ENCODE results near the gene SLC12A1.

Gene SLC12A1

DNA sequence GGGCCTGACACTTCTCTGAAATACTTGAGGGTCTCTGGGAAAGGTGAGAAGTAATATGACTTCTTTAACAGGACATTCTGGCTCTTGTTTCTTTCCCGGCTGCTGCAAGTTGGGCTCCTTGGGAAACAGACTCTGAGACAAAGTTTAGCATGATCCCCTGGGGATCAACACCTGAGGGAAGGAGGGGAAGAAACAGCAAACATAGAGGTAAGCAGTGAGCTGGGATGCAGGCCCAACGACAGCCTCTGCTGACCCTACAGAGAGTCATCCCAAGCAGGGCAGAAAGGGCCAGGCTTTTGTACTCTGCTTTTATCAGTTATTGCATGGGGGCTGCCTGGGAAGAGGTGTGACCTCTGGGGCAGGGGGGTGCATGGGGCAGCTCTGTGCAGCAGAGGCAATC lies 98.3 kb downstream of the SLC12A1 start:
- H3K9me3 ChIP-seq (ENCODE audit: control insufficient read depth in 2 of 2, low read length in 2 of 2), result no peaks in the 10 kb centered on the region
- no peak overlapping the region for H3K27ac ChIP-seq (ENCODE audit: low read length)
- no peak overlapping the region for H3K9ac ChIP-seq (ENCODE audit: low read length in 2 of 2)

DNA sequence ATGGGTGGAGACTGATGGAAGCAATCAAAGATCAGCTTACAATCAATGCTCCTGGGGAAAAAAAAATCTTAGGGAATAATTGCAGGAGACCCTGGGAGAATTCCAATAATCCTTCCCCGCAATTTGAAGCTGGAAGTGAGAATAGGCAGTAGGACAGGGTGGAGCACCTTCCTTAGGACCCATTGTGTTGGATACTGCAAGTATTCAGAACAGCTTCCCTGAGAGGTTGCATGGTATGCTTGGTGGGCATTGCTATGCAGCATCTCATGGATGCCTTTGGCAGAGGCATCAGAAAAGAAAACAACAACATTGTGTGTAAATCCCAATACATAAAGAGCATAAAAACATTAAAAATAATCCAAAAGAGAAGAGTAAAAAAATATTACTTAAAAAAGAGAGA lies 100.5 kb downstream of the SLC12A1 start:
- Histone ChIP-seq H3K9me3 (ENCODE audit: control insufficient read depth in 2 of 2, low read length in 2 of 2) (no peaks in the 10 kb centered on the region), H3K27ac (ENCODE audit: low read length) (no peak overlapping the region), H3K9ac (ENCODE audit: low read length in 2 of 2) (no peak overlapping the region), H3K36me3 (ENCODE audit: control insufficient read depth in 2 of 2, insufficient read depth in 2 of 2, low read length in 2 of 2) (no peaks in the 10 kb centered on the region), H3K4me3 (ENCODE audit: low read length in 2 of 2) (no peak overlapping the region), H3K27me3 (ENCODE audit: control insufficient read depth in 1 of 2, insufficient read depth in 2 of 2, low read length in 2 of 2) (peaks cover 0 to 2% of the 10 kb centered on the region in 2 donors), H3K4me1 (ENCODE audit: control insufficient read depth, insufficient read depth, low read length) (no peaks in the 10 kb centered on the region)

More for the DNA sequence above, 98.3 kb downstream of the SLC12A1 start:
- Histone ChIP-seq H3K36me3 (ENCODE audit: control insufficient read depth in 2 of 2, insufficient read depth in 2 of 2, low read length in 2 of 2) (no peaks in the 10 kb centered on the region), H3K4me1 (ENCODE audit: control insufficient read depth, insufficient read depth, low read length) (no peaks in the 10 kb centered on the region), H3K4me3 (ENCODE audit: low read length in 2 of 2) (no peak overlapping the region), H3K27me3 (ENCODE audit: control insufficient read depth in 1 of 2, insufficient read depth in 2 of 2, low read length in 2 of 2) (peaks cover 0 to 2% of the 10 kb centered on the region in 2 donors)

DNA sequence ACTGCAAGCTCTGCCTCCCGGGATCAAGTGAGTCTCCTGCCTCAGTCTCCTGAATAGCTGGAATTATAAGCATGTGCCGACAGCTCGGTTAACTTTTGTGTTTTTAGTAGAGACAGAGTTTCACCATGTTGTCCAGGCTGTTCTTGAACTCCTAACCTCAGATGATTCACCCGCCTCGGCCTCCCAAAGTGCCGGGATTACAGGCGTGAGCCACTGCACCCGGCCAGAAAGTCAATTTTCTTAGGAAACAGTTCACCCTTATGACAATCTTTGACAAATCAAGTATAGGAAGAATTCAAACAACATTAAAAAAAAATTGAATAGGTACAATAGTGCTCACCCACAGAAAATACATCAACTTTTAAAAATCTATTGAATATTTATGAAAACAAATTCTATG lies 101.5 kb downstream of the SLC12A1 start:
- Histone ChIP-seq H3K4me1 (ENCODE audit: control insufficient read depth, insufficient read depth, low read length) (no peaks in the 10 kb centered on the region), H3K9me3 (ENCODE audit: control insufficient read depth in 2 of 2, low read length in 2 of 2) (no peaks in the 10 kb centered on the region), H3K4me3 (ENCODE audit: low read length in 2 of 2) (no peak overlapping the region), H3K36me3 (ENCODE audit: control insufficient read depth in 2 of 2, insufficient read depth in 2 of 2, low read length in 2 of 2) (no peaks in the 10 kb centered on the region), H3K27me3 (ENCODE audit: control insufficient read depth in 1 of 2, insufficient read depth in 2 of 2, low read length in 2 of 2) (peaks cover 0 to 2% of the 10 kb centered on the region in 2 donors), H3K27ac (ENCODE audit: low read length) (no peak overlapping the region), H3K9ac (ENCODE audit: low read length in 2 of 2) (no peak overlapping the region)

GRCh38 chr15:48309740-48310139 lies 103.6 kb downstream of the SLC12A1 start:
- Histone ChIP-seq H3K36me3 (ENCODE audit: control insufficient read depth in 2 of 2, insufficient read depth in 2 of 2, low read length in 2 of 2) (no peaks in the 10 kb centered on the region), H3K4me1 (ENCODE audit: control insufficient read depth, insufficient read depth, low read length) (no peaks in the 10 kb centered on the region), H3K9ac (ENCODE audit: low read length in 2 of 2) (no peak overlapping the region), H3K27me3 (ENCODE audit: control insufficient read depth in 1 of 2, insufficient read depth in 2 of 2, low read length in 2 of 2) (peaks cover 0 to 2% of the 10 kb centered on the region in 2 donors), H3K4me3 (ENCODE audit: low read length in 2 of 2) (no peak overlapping the region), H3K27ac (ENCODE audit: low read length) (no peak overlapping the region), H3K9me3 (ENCODE audit: control insufficient read depth in 2 of 2, low read length in 2 of 2) (no peaks in the 10 kb centered on the region)

DNA sequence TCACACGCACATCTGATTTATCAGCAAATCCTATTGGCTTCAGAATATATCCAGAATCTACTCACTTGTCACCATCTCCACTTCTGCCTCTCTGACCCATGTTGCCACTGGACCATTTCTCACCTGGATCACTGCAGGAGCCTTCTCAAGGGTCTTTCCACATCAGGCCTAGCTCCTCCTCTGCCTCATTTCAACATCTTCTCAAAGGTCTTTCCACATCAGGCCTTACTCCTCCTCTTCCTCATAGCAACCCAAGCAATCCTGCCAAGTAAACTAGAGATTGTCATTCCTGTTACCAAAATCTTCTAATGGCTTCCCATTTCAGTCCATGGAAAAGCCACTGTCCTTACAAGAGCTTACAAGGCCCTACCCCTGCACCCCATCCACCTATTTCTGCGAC lies 107.1 kb downstream of the SLC12A1 start:
- Histone ChIP-seq H3K4me1 (ENCODE audit: control insufficient read depth, insufficient read depth, low read length) (no peaks in the 10 kb centered on the region), H3K9me3 (ENCODE audit: control insufficient read depth in 2 of 2, low read length in 2 of 2) (no peaks in the 10 kb centered on the region), H3K4me3 (ENCODE audit: low read length in 2 of 2) (no peak overlapping the region), H3K36me3 (ENCODE audit: control insufficient read depth in 2 of 2, insufficient read depth in 2 of 2, low read length in 2 of 2) (no peaks in the 10 kb centered on the region), H3K9ac (ENCODE audit: low read length in 2 of 2) (no peak overlapping the region), H3K27me3 (ENCODE audit: control insufficient read depth in 1 of 2, insufficient read depth in 2 of 2, low read length in 2 of 2) (no peaks in the 10 kb centered on the region), H3K27ac (ENCODE audit: low read length) (no peak overlapping the region)

GRCh38 chr15:48315041-48315440 lies 108.9 kb downstream of the SLC12A1 start:
- H3K27ac ChIP-seq (ENCODE audit: low read length), result no peak overlapping the region
- H3K4me1 ChIP-seq (ENCODE audit: control insufficient read depth, insufficient read depth, low read length), result no peaks in the 10 kb centered on the region
- no peaks in the 10 kb centered on the region for H3K27me3 ChIP-seq (ENCODE audit: control insufficient read depth in 1 of 2, insufficient read depth in 2 of 2, low read length in 2 of 2)
- no peaks in the 10 kb centered on the region for H3K36me3 ChIP-seq (ENCODE audit: control insufficient read depth in 2 of 2, insufficient read depth in 2 of 2, low read length in 2 of 2)
- no peak overlapping the region for H3K9ac ChIP-seq (ENCODE audit: low read length in 2 of 2)
- no peak overlapping the region for H3K4me3 ChIP-seq (ENCODE audit: low read length in 2 of 2)
- H3K9me3 ChIP-seq (ENCODE audit: control insufficient read depth in 2 of 2, low read length in 2 of 2), result no peaks in the 10 kb centered on the region

DNA sequence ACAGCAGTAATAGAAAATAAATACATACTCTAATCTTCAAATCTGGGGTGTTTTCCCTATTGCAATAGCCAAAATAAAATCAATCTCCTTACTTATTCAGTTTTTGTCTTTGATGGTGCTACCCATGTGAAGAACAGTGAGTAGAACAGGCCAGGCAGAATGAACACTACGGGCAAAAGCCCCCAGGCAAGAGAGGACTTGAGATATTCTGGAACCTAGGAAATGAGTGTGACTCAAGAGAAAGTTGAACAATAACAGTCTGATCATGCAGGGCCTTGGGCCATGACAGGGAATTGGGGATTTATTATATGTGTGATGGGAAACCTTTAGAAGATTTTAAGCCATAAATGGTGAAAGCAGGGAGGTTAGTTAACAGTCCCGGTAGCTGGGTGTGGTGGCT lies 111.1 kb downstream of the SLC12A1 start:
- Histone ChIP-seq H3K27me3 (ENCODE audit: control insufficient read depth in 1 of 2, insufficient read depth in 2 of 2, low read length in 2 of 2) (no peaks in the 10 kb centered on the region), H3K36me3 (ENCODE audit: control insufficient read depth in 2 of 2, insufficient read depth in 2 of 2, low read length in 2 of 2) (no peaks in the 10 kb centered on the region), H3K9me3 (ENCODE audit: control insufficient read depth in 2 of 2, low read length in 2 of 2) (no peaks in the 10 kb centered on the region), H3K9ac (ENCODE audit: low read length in 2 of 2) (no peak overlapping the region), H3K4me3 (ENCODE audit: low read length in 2 of 2) (no peak overlapping the region), H3K27ac (ENCODE audit: low read length) (no peak overlapping the region), H3K4me1 (ENCODE audit: control insufficient read depth, insufficient read depth, low read length) (no peaks in the 10 kb centered on the region)

GRCh38 chr15:48318131-48318530 lies 112.0 kb downstream of the SLC12A1 start:
- no peaks in the 10 kb centered on the region for H3K4me1 ChIP-seq (ENCODE audit: control insufficient read depth, insufficient read depth, low read length)
- no peaks in the 10 kb centered on the region for H3K36me3 ChIP-seq (ENCODE audit: control insufficient read depth in 2 of 2, insufficient read depth in 2 of 2, low read length in 2 of 2)
- H3K27ac ChIP-seq (ENCODE audit: low read length), result no peak overlapping the region
- no peaks in the 10 kb centered on the region for H3K9me3 ChIP-seq (ENCODE audit: control insufficient read depth in 2 of 2, low read length in 2 of 2)
- H3K27me3 ChIP-seq (ENCODE audit: control insufficient read depth in 1 of 2, insufficient read depth in 2 of 2, low read length in 2 of 2), result no peaks in the 10 kb centered on the region
- H3K4me3 ChIP-seq (ENCODE audit: low read length in 2 of 2), result no peak overlapping the region
- H3K9ac ChIP-seq (ENCODE audit: low read length in 2 of 2), result no peak overlapping the region

DNA sequence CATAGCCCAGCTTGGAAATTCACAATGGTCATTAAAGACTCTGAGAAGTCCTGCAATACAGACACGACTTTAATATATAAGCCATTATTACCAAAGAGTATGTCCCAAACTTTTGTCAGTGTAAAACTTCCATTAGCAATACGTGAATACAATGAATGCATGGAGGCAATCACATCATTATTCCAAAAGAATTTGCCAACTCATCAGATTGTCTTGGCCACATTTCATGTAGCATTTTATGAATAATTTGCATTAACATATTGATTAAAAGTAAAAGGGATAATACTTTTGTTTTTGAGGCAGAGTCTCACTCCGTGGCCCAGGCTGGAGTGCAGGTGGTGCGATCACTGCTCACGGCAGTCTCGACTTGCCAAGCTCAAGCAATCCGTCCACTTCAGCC lies 117.2 kb downstream of the SLC12A1 start:
- Histone ChIP-seq H3K9me3 (ENCODE audit: control insufficient read depth in 2 of 2, low read length in 2 of 2) (no peaks in the 10 kb centered on the region), H3K9ac (ENCODE audit: low read length in 2 of 2) (no peak overlapping the region), H3K4me3 (ENCODE audit: low read length in 2 of 2) (no peak overlapping the region)

GRCh38 chr15:48324949-48325348 lies 118.8 kb downstream of the SLC12A1 start:
- H3K9ac ChIP-seq (ENCODE audit: low read length in 2 of 2), result no peak overlapping the region

More for the DNA sequence above, 117.2 kb downstream of the SLC12A1 start:
- Histone ChIP-seq H3K27ac (ENCODE audit: low read length) (no peak overlapping the region), H3K27me3 (ENCODE audit: control insufficient read depth in 1 of 2, insufficient read depth in 2 of 2, low read length in 2 of 2) (no peaks in the 10 kb centered on the region), H3K36me3 (ENCODE audit: control insufficient read depth in 2 of 2, insufficient read depth in 2 of 2, low read length in 2 of 2) (no peaks in the 10 kb centered on the region), H3K4me1 (ENCODE audit: control insufficient read depth, insufficient read depth, low read length) (no peaks in the 10 kb centered on the region)

GRCh38 chr15:48325400-48325799 lies 119.3 kb downstream of the SLC12A1 start:
- Histone ChIP-seq H3K9ac (ENCODE audit: low read length in 2 of 2) (no peak overlapping the region), H3K36me3 (ENCODE audit: control insufficient read depth in 2 of 2, insufficient read depth in 2 of 2, low read length in 2 of 2) (no peaks in the 10 kb centered on the region), H3K27me3 (ENCODE audit: control insufficient read depth in 1 of 2, insufficient read depth in 2 of 2, low read length in 2 of 2) (no peaks in the 10 kb centered on the region), H3K4me3 (ENCODE audit: low read length in 2 of 2) (no peak overlapping the region), H3K9me3 (ENCODE audit: control insufficient read depth in 2 of 2, low read length in 2 of 2) (no peaks in the 10 kb centered on the region), H3K27ac (ENCODE audit: low read length) (no peak overlapping the region), H3K4me1 (ENCODE audit: control insufficient read depth, insufficient read depth, low read length) (peaks cover 4% of the 10 kb centered on the region)

More at GRCh38 chr15:48324949-48325348, 118.8 kb downstream of the SLC12A1 start:
- Histone ChIP-seq H3K9me3 (ENCODE audit: control insufficient read depth in 2 of 2, low read length in 2 of 2) (no peaks in the 10 kb centered on the region), H3K4me3 (ENCODE audit: low read length in 2 of 2) (no peak overlapping the region), H3K4me1 (ENCODE audit: control insufficient read depth, insufficient read depth, low read length) (no peaks in the 10 kb centered on the region), H3K27ac (ENCODE audit: low read length) (no peak overlapping the region), H3K27me3 (ENCODE audit: control insufficient read depth in 1 of 2, insufficient read depth in 2 of 2, low read length in 2 of 2) (no peaks in the 10 kb centered on the region), H3K36me3 (ENCODE audit: control insufficient read depth in 2 of 2, insufficient read depth in 2 of 2, low read length in 2 of 2) (no peaks in the 10 kb centered on the region)
